Neutrophil (primary cell): Measurements from ENCODE around the gene ABI3.

Experiments used
- H3K27ac ChIP-seq: fragments of 200-600 bp; sonication (generic); 2 replicates; pipeline ENCODE4 v1.5.1; 2016; ENCODE audit warnings: mild to moderate bottlenecking, moderate library complexity
- H3K27me3 ChIP-seq: fragments of 200-600 bp; sonication (generic); 2 replicates; pipeline ENCODE4 v1.6.0; 2016; ENCODE audit warnings: mild to moderate bottlenecking
- H3K36me3 ChIP-seq: fragments of 200-600 bp; sonication (generic); 2 replicates; pipeline ENCODE4 v1.5.1; 2017
- H3K4me1 ChIP-seq, 2 experiments: fragments of 200-600 bp in 1 of 2; sonication (generic) in 1 of 2; 1 replicate in 1 of 2; 2 replicates in 1 of 2; pipeline versions ENCODE4 v1.5.1 to v1.6.1; 2013 to 2016; ENCODE audit warnings: low read depth in 1 of 2, low read length in 1 of 2, mild to moderate bottlenecking in 1 of 2, moderate library complexity in 1 of 2; ENCODE audit not compliant: control insufficient read depth in 1 of 2, insufficient read depth in 1 of 2
- H3K4me3 ChIP-seq, 2 experiments: fragments of 200-600 bp in 1 of 2; sonication (generic) in 1 of 2; 1 replicate in 1 of 2; 2 replicates in 1 of 2; pipeline ENCODE4 v1.5.1; 2013 to 2016; ENCODE audit warnings: low read depth in 1 of 2, low read length in 1 of 2, mild to moderate bottlenecking in 1 of 2, moderate library complexity in 1 of 2
- H3K9me3 ChIP-seq: fragments of 200-600 bp; sonication (generic); 2 replicates; pipeline ENCODE4 v1.5.1; 2016
- CTCF ChIP-seq: fragments of 200-600 bp; sonication (generic); IDR thresholded peaks from 2 replicates; pipeline ENCODE4 v1.5.1; 2016; ENCODE audit warnings: antibody characterized with exemption

Gene ABI3

GRCh38 chr17:49225554-49226236, 15.2 kb downstream of the ABI3 start:
- TF ChIP-seq CTCF, result no peak
- peak overlapping the region; percentile 58 for H3K27ac ChIP-seq
- H3K27me3 ChIP-seq, result peaks cover 58% of the 10 kb centered on the region
- peaks cover 57 to 68% of the 10 kb centered on the region in 2 experiments for H3K4me1 ChIP-seq
- H3K4me3 ChIP-seq, result peak overlapping the region in 1 of 2 experiments; percentile 94
- H3K9me3 ChIP-seq, result no peaks in the 10 kb centered on the region
- H3K36me3 ChIP-seq, result peaks cover 60% of the 10 kb centered on the region

GRCh38 chr17:49226771-49227435, 16.4 kb downstream of the ABI3 start:
- Histone ChIP-seq H3K27me3 (peaks cover 53% of the 10 kb centered on the region), H3K4me3 (peak overlapping the region; percentile 27 to 94), H3K36me3 (peaks cover 59% of the 10 kb centered on the region), H3K4me1 (peaks cover 68 to 77% of the 10 kb centered on the region in 2 experiments), H3K9me3 (no peaks in the 10 kb centered on the region), H3K27ac (peak overlapping the region; percentile 66)
- no peak for TF ChIP-seq CTCF

DNA sequence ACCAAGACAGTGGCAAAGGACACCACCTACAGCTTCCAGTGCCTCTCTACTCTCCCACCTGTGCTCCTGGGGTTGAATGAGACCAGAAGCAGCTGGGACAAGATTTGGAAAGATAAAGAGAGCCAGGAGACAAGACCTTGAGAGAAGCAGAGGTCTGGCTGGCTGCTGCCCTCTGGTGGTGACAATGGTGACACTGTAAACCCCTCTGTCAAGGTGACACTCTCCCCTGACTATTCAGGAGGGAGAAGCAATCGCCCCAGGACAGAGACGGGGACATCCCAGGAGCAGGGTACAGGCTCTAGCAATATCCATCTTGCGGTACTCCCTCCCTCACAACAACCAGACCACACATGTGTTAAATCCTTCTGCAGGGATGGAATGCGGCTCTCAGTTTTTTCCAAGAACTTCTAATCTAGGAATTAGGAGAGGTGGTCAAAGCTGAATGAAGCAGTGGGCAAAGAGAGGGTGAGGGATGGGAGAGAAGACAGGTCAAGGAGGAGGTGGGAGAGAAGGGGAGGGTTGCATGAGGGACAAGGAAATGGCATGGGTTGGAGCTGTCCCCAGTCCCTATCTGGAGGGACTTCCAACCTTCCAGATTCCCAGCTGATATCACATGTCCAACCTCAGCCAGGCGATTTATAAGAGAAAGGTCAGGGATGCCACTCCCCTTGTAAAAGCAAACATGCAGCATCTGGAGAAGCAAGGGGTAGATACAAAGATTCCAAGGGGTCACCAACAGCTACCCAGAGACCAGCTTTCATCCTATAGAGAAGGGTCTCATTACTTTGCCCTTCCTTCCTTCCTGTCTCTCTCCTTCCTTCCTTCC, 17.1 kb downstream of the ABI3 start:
- Histone ChIP-seq H3K27ac (peak overlapping the region; percentile 66), H3K9me3 (no peaks in the 10 kb centered on the region), H3K27me3 (peaks cover 45% of the 10 kb centered on the region), H3K4me3 (peak overlapping the region; percentile 27 to 94), H3K4me1 (peaks cover 72 to 80% of the 10 kb centered on the region in 2 experiments), H3K36me3 (peaks cover 52% of the 10 kb centered on the region)
- TF ChIP-seq CTCF, result peak; percentile 81

GRCh38 chr17:49229076-49229804, 18.7 kb downstream of the ABI3 start:
- Histone ChIP-seq H3K36me3 (peaks cover 36% of the 10 kb centered on the region), H3K27ac (peak overlapping the region; percentile 93), H3K27me3 (peaks cover 31% of the 10 kb centered on the region), H3K4me3 (peak overlapping the region; percentile 94 to 95), H3K4me1 (peaks cover 72 to 79% of the 10 kb centered on the region in 2 experiments), H3K9me3 (no peaks in the 10 kb centered on the region)
- no peak for TF ChIP-seq CTCF
